GM18505 (cell line): Measurements from ENCODE around the gene SLCO4A1.

Experiments used
- ATAC-seq: cut with Tn5 transposase; IDR thresholded peaks from one replicate; pipeline ENCODE4 v1.9.1; 2021; ENCODE audit not compliant: unreplicated experiment
- POLR2A ChIP-seq: IDR thresholded peaks from 4 replicates; pipeline ENCODE4 v1.6.1; 2011; ENCODE audit warnings: borderline replicate concordance; ENCODE audit not compliant: insufficient read depth, insufficient read length; ENCODE audit errors: extremely low read depth

SLCO4A1 gene

GRCh38 chr20:62602550-62602949, 39.8 kb upstream of the SLCO4A1 start:
- no peak for ATAC-seq
- TF ChIP-seq POLR2A = no peak

GRCh38 chr20:62603021-62603906, 39.0 kb upstream of the SLCO4A1 start:
- no peak for ATAC-seq

GRCh38 chr20:62603907-62604785, 38.2 kb upstream of the SLCO4A1 start:
- no peak for ATAC-seq

More at GRCh38 chr20:62603021-62603906, 39.0 kb upstream of the SLCO4A1 start:
- no peak for TF ChIP-seq POLR2A

DNA sequence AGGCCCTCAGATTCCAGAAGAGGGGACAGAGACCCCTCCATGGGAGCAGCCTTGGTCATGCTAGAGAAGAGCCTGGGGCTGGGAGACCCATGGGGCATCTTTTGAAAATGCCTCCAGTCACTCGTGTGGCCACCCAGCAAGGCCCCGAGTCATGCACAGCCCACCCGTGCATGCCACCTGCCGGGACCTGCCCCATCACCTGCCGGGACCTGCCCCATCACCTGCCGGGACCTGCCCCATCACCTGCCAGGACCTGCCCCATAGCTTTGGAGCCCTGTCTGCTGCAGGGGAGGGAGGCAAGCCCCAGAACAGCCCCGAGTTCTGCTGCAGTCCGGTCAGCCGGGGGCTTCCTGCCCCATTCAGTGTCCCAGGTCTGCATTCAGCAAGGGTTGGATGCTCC, 37.5 kb upstream of the SLCO4A1 start:
- ATAC-seq = no peak
- no peak for TF ChIP-seq POLR2A

More at GRCh38 chr20:62603907-62604785, 38.2 kb upstream of the SLCO4A1 start:
- no peak for TF ChIP-seq POLR2A

- no peak for TF ChIP-seq POLR2A
- no peak for ATAC-seq
Measured at GRCh38 chr20:62605236-62605943, 36.9 kb upstream of the SLCO4A1 start.

DNA sequence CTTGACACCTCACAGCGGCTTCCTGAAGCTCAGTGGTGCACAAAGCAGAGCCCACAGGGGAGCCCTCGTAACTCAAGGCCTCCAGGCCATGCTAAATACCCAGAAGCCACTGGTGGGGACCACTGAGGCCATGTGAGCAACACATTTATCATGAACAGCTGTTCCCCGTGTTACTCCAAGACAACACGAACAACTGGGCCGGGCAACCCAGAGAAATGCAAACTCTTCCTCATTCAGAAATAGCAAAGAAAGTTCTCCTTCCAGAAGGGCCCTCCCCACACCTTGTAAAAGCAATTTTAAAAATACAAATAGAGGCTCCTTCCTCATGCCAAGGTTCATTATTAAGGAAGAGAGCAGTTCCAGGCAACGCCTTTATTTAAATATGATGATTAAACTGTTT, 36.3 kb upstream of the SLCO4A1 start:
- TF ChIP-seq POLR2A = no peak
- no peak for ATAC-seq

- TF ChIP-seq POLR2A = no peak
- no peak for ATAC-seq
Measured at GRCh38 chr20:62606551-62607201, 35.6 kb upstream of the SLCO4A1 start.

- ATAC-seq = no peak
- no peak for TF ChIP-seq POLR2A
Measured at GRCh38 chr20:62607366-62608217, 34.7 kb upstream of the SLCO4A1 start.

- no peak for TF ChIP-seq POLR2A
- ATAC-seq = no peak
Measured at GRCh38 chr20:62608218-62608565, 34.1 kb upstream of the SLCO4A1 start.

- TF ChIP-seq POLR2A = no peak
- ATAC-seq = no peak
Measured at GRCh38 chr20:62609279-62609720, 33.0 kb upstream of the SLCO4A1 start.

DNA sequence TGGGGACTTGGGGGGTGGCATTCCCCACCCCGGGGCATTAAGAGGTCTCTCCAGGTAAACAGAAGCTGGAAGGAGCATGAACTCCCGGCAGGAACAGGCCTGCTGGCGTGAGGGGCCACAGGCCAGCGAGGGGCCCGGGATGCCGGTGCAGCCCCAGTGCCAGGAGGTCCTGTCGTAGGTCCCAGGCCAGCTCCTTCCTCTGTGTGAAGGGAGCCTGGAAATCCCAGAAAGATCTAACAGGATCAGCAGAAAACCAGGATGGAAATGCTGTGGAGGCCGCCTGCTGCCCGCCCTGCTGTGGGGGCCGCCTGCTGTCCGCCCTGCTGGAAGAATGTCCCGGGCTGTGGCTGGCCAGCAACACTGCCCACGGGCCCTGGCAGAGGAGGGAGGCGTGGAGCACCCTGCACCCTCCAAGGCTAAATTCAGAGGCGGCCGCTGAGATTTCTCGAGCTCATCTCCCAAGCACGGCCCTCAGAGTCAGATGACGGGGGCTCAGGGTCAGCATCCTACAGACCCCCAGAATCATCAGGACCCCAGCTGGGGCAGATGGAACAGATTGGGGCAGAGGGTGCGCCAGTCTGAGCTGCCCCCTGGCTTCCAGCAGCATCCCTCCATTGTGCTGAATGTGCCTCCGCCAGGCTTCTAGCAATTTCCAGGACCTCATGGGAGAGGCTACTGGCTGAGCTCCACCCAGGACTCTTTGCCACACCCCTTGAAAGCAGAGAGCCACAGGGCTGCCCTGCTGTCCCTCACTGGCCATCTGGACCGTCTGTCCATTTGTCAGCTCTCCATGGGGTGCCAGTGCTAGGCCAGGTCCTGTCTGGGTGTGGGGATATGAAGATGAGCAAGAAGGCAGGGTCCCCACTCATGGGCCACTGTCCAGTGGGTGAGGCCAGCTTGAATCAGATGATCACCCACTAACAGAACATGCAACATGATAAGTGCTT, 32.2 kb upstream of the SLCO4A1 start:
- ATAC-seq = no peak
- TF ChIP-seq POLR2A = no peak
